CD4-positive, alpha-beta T cell treated with Interleukin-1 beta for 1 hour (primary cell): ENCODE results near the gene ABAT.
"Not testable (repeated sequence)": the region's sequence is repeated elsewhere in the genome, so short reads cannot be mapped to it uniquely, and the experiment has no call there.

Experiments used
- DNase-seq, 2 donors: peaks; one replicate each; pipeline ENCODE4 v3.0.0-alpha.2; 2020 to 2022

ABAT gene

GRCh38 chr16:8682551-8683259 lies 8.3 kb downstream of the ABAT start:
- DNase-seq = no peak

GRCh38 chr16:8683640-8684039 lies 9.2 kb downstream of the ABAT start:
- DNase-seq = no peak

- no peak for DNase-seq
Measured at GRCh38 chr16:8685617-8686016, 11.2 kb downstream of the ABAT start.

GRCh38 chr16:8686031-8686621 lies 11.7 kb downstream of the ABAT start:
- no peak for DNase-seq

GRCh38 chr16:8686879-8687278 lies 12.5 kb downstream of the ABAT start:
- no peak for DNase-seq

GRCh38 chr16:8689686-8690085 lies 15.3 kb downstream of the ABAT start:
- DNase-seq = no peak

GRCh38 chr16:8691728-8692127 lies 17.3 kb downstream of the ABAT start:
- no peak for DNase-seq

- no peak for DNase-seq
Measured at GRCh38 chr16:8694795-8695728, 20.6 kb downstream of the ABAT start.

GRCh38 chr16:8696880-8697279 lies 22.5 kb downstream of the ABAT start:
- no peak for DNase-seq

GRCh38 chr16:8697965-8698364 lies 23.5 kb downstream of the ABAT start:
- DNase-seq = no peak

- no peak for DNase-seq
Measured at GRCh38 chr16:8703693-8704092, 29.3 kb downstream of the ABAT start.

GRCh38 chr16:8704098-8704497 lies 29.7 kb downstream of the ABAT start:
- no peak for DNase-seq

GRCh38 chr16:8705100-8705822 lies 30.8 kb downstream of the ABAT start:
- not testable (repeated sequence) for DNase-seq

- DNase-seq = no peak
Measured at GRCh38 chr16:8708536-8708935, 34.1 kb downstream of the ABAT start.

- DNase-seq = no peak
Measured at GRCh38 chr16:8712589-8713361, 38.4 kb downstream of the ABAT start.

- no peak for DNase-seq
Measured at GRCh38 chr16:8713635-8714172, 39.3 kb downstream of the ABAT start.

- DNase-seq = no peak
Measured at GRCh38 chr16:8714174-8714573, 39.8 kb downstream of the ABAT start.

- DNase-seq = no peak
Measured at GRCh38 chr16:8714807-8715206, 40.4 kb downstream of the ABAT start.

- no peak for DNase-seq
Measured at GRCh38 chr16:8716052-8716451, 41.6 kb downstream of the ABAT start.

- DNase-seq = no peak
Measured at GRCh38 chr16:8716592-8716991, 42.2 kb downstream of the ABAT start.

- DNase-seq = no peak
Measured at GRCh38 chr16:8717469-8717868, 43.1 kb downstream of the ABAT start.

- DNase-seq = no peak
Measured at GRCh38 chr16:8717892-8718415, 43.5 kb downstream of the ABAT start.
